GM18505 (cell line): Measurements from ENCODE around the gene ANKRD53.

Source experiments
- ATAC-seq: cut with Tn5 transposase; IDR thresholded peaks from one replicate; pipeline ENCODE4 v1.9.1; 2021; ENCODE audit not compliant: unreplicated experiment
- POLR2A ChIP-seq: IDR thresholded peaks from 4 replicates; pipeline ENCODE4 v1.6.1; 2011; ENCODE audit warnings: borderline replicate concordance; ENCODE audit not compliant: insufficient read depth, insufficient read length; ENCODE audit errors: extremely low read depth

ANKRD53 gene

GRCh38 chr2:70978341-70979179 is at the start of gene ANKRD53:
TSS of gene ANKRD53 (plus strand) at chr2:70978630. CDS start at chr2:70978646, 16 bp downstream.
- ATAC-seq: no peak

GRCh38 chr2:70930371-70931329 is 47.8 kb upstream of the ANKRD53 start:
- TF ChIP-seq POLR2A: no peak
- no peak for ATAC-seq

More at GRCh38 chr2:70978341-70979179, at the start of gene ANKRD53:
- no peak for TF ChIP-seq POLR2A

GRCh38 chr2:70931376-70932000 is 46.9 kb upstream of the ANKRD53 start:
- no peak for TF ChIP-seq POLR2A
- ATAC-seq: no peak

- no peak for ATAC-seq
These were observed 45.7 kb upstream of the ANKRD53 start for GRCh38 chr2:70932631-70933230.

GRCh38 chr2:70934981-70935380 is 43.4 kb upstream of the ANKRD53 start:
- no peak for ATAC-seq
- no peak for TF ChIP-seq POLR2A

More at GRCh38 chr2:70932631-70933230, 45.7 kb upstream of the ANKRD53 start:
- TF ChIP-seq POLR2A: no peak

- no peak for ATAC-seq
- TF ChIP-seq POLR2A: no peak
These were observed 42.8 kb upstream of the ANKRD53 start, which contains the start of gene ATP6V1B1 for GRCh38 chr2:70935468-70936164. TSS of gene ATP6V1B1 (plus strand) at chr2:70935900. CDS start at chr2:70935955, 55 bp downstream.

GRCh38 chr2:70936165-70936978 is 42.1 kb upstream of the ANKRD53 start:
- no peak for TF ChIP-seq POLR2A
- ATAC-seq: no peak

- TF ChIP-seq POLR2A: no peak
- no peak for ATAC-seq
These were observed 41.2 kb upstream of the ANKRD53 start for GRCh38 chr2:70936979-70937811.

GRCh38 chr2:70937866-70938585 is 40.4 kb upstream of the ANKRD53 start:
- no peak for TF ChIP-seq POLR2A
- ATAC-seq: no peak

- no peak for TF ChIP-seq POLR2A
- ATAC-seq: no peak
These were observed 39.9 kb upstream of the ANKRD53 start for GRCh38 chr2:70938586-70938950.
